Sigmoid colon (tissue), 7 donors: Measurements from ENCODE around the gene FJX1. TPM values are rescaled to one million over a fixed set of nuclear protein-coding genes. Genes with fewer than 3 reads are reported as not detected.

ENCODE experiments used
- DNase-seq: peaks from one replicate; pipeline ENCODE4 v3.0.0-alpha.2; 2019
- H3K27ac ChIP-seq, 4 donors: fragments of 200-600 bp; sonication (generic); one replicate each; pipeline ENCODE4 v1.5.1; 2016 to 2019; ENCODE audit warnings: mild to moderate bottlenecking in 1 of 4
- H3K27me3 ChIP-seq, 3 donors: fragments of 200-600 bp; sonication (generic); one replicate each; pipeline ENCODE4 v1.5.1; 2019; ENCODE audit warnings: mild to moderate bottlenecking in 1 of 3
- H3K36me3 ChIP-seq, 4 donors: fragments of 200-600 bp; sonication (generic); one replicate each; pipeline ENCODE4 v1.5.1; 2016 to 2019
- H3K4me1 ChIP-seq, 4 donors: fragments of 200-600 bp; sonication (generic); one replicate each; pipeline ENCODE4 v1.5.1; 2017 to 2019
- H3K4me3 ChIP-seq, 4 donors: fragments of 200-600 bp; sonication (generic); one replicate each; pipeline ENCODE4 v1.5.1; 2017 to 2019; ENCODE audit warnings: mild to moderate bottlenecking in 2 of 4, moderate library complexity in 1 of 4
- H3K9me3 ChIP-seq, 4 donors: fragments of 200-600 bp in 3 of 4; sonication (generic) in 3 of 4; one replicate each; pipeline versions ENCODE4 v1.5.1 to v1.6.1; 2013 to 2019
- CTCF ChIP-seq, 4 experiments: fragments of 450-650 bp in 3 of 4; fragments of 200-600 bp in 1 of 4; IDR thresholded peaks; one replicate each; pipeline ENCODE4 v1.5.1; 2016 to 2019; ENCODE audit warnings: antibody characterized with exemption in 4 of 4, mild to moderate bottlenecking in 3 of 4, moderate library complexity in 2 of 4
- EP300 ChIP-seq, 4 donors: sonication (generic); formaldehyde crosslinking; IDR thresholded peaks; one replicate each; pipeline ENCODE4 v1.6.1; 2017; ENCODE audit warnings: antibody characterized with exemption in 4 of 4
- POLR2A ChIP-seq, 2 donors: fragments of 450-650 bp; IDR thresholded peaks; one replicate each; pipeline ENCODE4 v1.6.1; 2016; ENCODE audit warnings: antibody characterized with exemption in 2 of 2, mild to moderate bottlenecking in 2 of 2, moderate library complexity in 2 of 2
- POLR2AphosphoS5 ChIP-seq, 4 donors: sonication (generic); formaldehyde crosslinking; IDR thresholded peaks; one replicate each; pipeline ENCODE4 v1.6.1; 2017; ENCODE audit warnings: antibody characterized with exemption in 4 of 4
- WGBS, 2 donors: extraction: QIAGEN DNeasy Blood & Tissue Kit; methylation state at CpG; one replicate each; pipeline ENCODE4 v1.1.7; 2013; 5-methylcytosine and 5-hydroxymethylcytosine counted together
- intact Hi-C: fragments of 100-400 bp; cut with DNase I; formaldehyde crosslinking; loops from one replicate; pipeline ENCODE4 v1.15.1; 2023
- polyA plus RNA-seq, 3 donors: library from polyadenylated mRNA; stranded (reverse); fragments of 200-250 nt; gene quantifications; one replicate each; pipeline ENCODE4 v1.2.3, GENCODE V29; 2013
- total RNA-seq, 4 donors: library from RNA; depleted of rRNA; stranded (reverse); fragments of >200 nt; gene quantifications; one replicate each; pipeline ENCODE4 v1.1.0, GENCODE V29; 2016
- donor health status: healthy with polysubstance abuse.
- donor health status: Bipolar disorder and iron deficiency.
- donor health status: healthy.

Gene FJX1
- total and polyA plus RNA-seq, 7 donors = 0.46 to 9.4 (median 2.3) TPM; not detected in 1

- WGBS, 2 donors = 37 to 56% methylated on average over 5 of the region's 5 CpGs
- no peak for DNase-seq
- intact Hi-C loops = no loop called here
- Histone ChIP-seq H3K4me3 (no peak overlapping the region), H3K27me3 (no peaks in the 10 kb centered on the region), H3K4me1 (no peaks in the 10 kb centered on the region), H3K36me3 (no peaks in the 10 kb centered on the region), H3K27ac (no peak overlapping the region), H3K9me3 (no peaks in the 10 kb centered on the region)
- no peak for TF ChIP-seq POLR2A (IDR thresholded peaks at IDR 0.05)
Observed at GRCh38 chr11:35585416-35585815, 32.8 kb upstream of the FJX1 start.

DNA sequence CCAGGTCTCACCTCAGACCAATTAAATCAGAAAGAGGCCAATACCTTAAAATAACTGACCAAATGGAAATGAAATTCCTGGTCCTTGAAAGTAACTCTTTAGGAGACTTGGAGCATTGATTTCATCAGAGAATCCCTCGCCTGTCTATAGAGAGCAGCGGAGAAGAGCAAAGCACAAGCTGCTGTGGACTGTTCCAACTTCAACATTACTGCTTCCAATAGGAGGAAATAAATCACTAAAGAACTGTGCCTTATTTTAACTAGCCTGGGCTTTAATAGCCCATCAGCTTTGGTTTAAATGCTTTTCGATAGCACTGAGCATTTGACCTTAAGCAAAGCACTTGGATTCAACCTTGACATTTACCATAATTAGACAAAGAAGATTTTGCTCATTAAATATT is 32.0 kb upstream of the FJX1 start:
- 66 to 70% methylated on average over 3 of the region's 3 CpGs for WGBS, 2 donors
- no peak for DNase-seq
- no peaks in the 10 kb centered on the region for H3K36me3 ChIP-seq
- H3K27ac ChIP-seq = no peak overlapping the region
- no peaks in the 10 kb centered on the region for H3K9me3 ChIP-seq
- no peaks in the 10 kb centered on the region for H3K27me3 ChIP-seq
- no peak overlapping the region for H3K4me3 ChIP-seq
- intact Hi-C loops = no loop called here
- TF ChIP-seq CTCF (IDR thresholded peaks at IDR 0.05) (no peak), POLR2AphosphoS5 (IDR thresholded peaks at IDR 0.05) (no peak), POLR2A (IDR thresholded peaks at IDR 0.05) (no peak), EP300 (IDR thresholded peaks at IDR 0.05) (no peak)
- H3K4me1 ChIP-seq = no peaks in the 10 kb centered on the region

GRCh38 chr11:35587972-35588371 is 30.3 kb upstream of the FJX1 start:
- Histone ChIP-seq H3K27ac (no peak overlapping the region), H3K36me3 (no peaks in the 10 kb centered on the region), H3K4me3 (no peak overlapping the region), H3K27me3 (no peaks in the 10 kb centered on the region), H3K9me3 (no peaks in the 10 kb centered on the region), H3K4me1 (no peaks in the 10 kb centered on the region)
- WGBS, 2 donors = 86 to 87% methylated on average over 3 of the region's 3 CpGs
- intact Hi-C loops = no loop called here
- DNase-seq = no peak
- no peak for TF ChIP-seq EP300 (IDR thresholded peaks at IDR 0.05)
- TF ChIP-seq CTCF (IDR thresholded peaks at IDR 0.05) = no peak
- no peak for TF ChIP-seq POLR2AphosphoS5 (IDR thresholded peaks at IDR 0.05)
- no peak for TF ChIP-seq POLR2A (IDR thresholded peaks at IDR 0.05)

- TF ChIP-seq CTCF (IDR thresholded peaks at IDR 0.05) (no peak), POLR2A (IDR thresholded peaks at IDR 0.05) (no peak), POLR2AphosphoS5 (IDR thresholded peaks at IDR 0.05) (no peak), EP300 (IDR thresholded peaks at IDR 0.05) (no peak)
- intact Hi-C loops = no loop called here
- Histone ChIP-seq H3K9me3 (no peaks in the 10 kb centered on the region), H3K4me1 (no peaks in the 10 kb centered on the region), H3K4me3 (no peak overlapping the region), H3K27ac (no peak overlapping the region), H3K27me3 (no peaks in the 10 kb centered on the region), H3K36me3 (no peaks in the 10 kb centered on the region)
- no peak for DNase-seq
- WGBS, 2 donors = 78 to 80% methylated on average over 4 of the region's 4 CpGs
Observed at GRCh38 chr11:35588627-35589026, 29.6 kb upstream of the FJX1 start.

GRCh38 chr11:35589281-35589680 is 29.0 kb upstream of the FJX1 start:
- Histone ChIP-seq H3K9me3 (no peaks in the 10 kb centered on the region), H3K27ac (no peak overlapping the region), H3K4me1 (no peaks in the 10 kb centered on the region), H3K36me3 (no peaks in the 10 kb centered on the region), H3K4me3 (no peak overlapping the region), H3K27me3 (no peaks in the 10 kb centered on the region)
- WGBS, 2 donors = 75 to 82% methylated on average over 4 of the region's 4 CpGs
- DNase-seq = no peak
- intact Hi-C loops = no loop called here
- TF ChIP-seq CTCF (IDR thresholded peaks at IDR 0.05) = no peak
